ENCODE data around the gene KRTAP5-3. TPM values are rescaled to one million over a fixed set of nuclear protein-coding genes. Genes with fewer than 3 reads are reported as not detected.

KRTAP5-3 gene
- total RNA-seq, 1 experiment from 2014 or later, result not detected

DNA sequence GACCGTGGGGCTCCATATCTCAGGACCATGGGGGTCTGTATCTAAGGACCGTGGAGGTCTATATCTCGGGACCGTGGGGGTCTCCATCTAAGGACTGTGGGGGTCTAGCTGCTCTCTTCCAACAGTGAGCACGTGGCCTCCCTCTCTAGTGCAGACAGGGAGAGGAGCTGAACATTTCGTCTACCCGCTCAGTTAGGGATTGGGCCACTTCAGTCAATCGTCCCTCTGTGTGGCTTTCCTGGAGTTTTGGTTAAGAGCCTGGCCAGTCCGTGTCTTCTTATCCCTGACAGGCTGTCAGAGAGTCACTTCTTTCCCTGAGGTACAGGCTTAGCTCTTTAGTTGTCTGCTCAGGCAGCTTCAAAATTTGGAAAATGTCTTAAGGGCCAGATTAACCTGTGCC lies 26.3 kb downstream of the KRTAP5-3 start:
- peaks cover 50% of the 10 kb centered on the region for H3K27me3 Mint-ChIP-seq (ENCODE audit: low read depth)
- Histone ChIP-seq H2AK5ac (ENCODE audit: insufficient read length, low read length) (no peak overlapping the region), H3T11ph (ENCODE audit: low read length) (no peak overlapping the region), H3K9ac (ENCODE audit: extremely low read depth, insufficient read length, low read length) (no peak overlapping the region), H3K27me3 (ENCODE audit: insufficient read depth, low read length) (no peaks in the 10 kb centered on the region), H2BK5ac (ENCODE audit: insufficient read length, low read length) (no peak overlapping the region), H3K23me2 (ENCODE audit: insufficient read length, low read depth, low read length, poor library complexity, severe bottlenecking) (no peaks in the 10 kb centered on the region), H4K8ac (replicated peaks; ENCODE audit: insufficient read length, low read depth, low read length) (no peak overlapping the region), H3K27ac (ENCODE audit: insufficient read length, low read depth, low read length) (no peak overlapping the region), H3K56ac (ENCODE audit: insufficient read length, low read depth, low read length) (no peak overlapping the region), H4K20me1 (ENCODE audit: control insufficient read depth, insufficient read depth, insufficient read length) (no peaks in the 10 kb centered on the region), H4K5ac (ENCODE audit: insufficient read length, low read depth, low read length) (no peak overlapping the region), H2AFZ (ENCODE audit: low read length) (no peak overlapping the region), H3K23ac (ENCODE audit: insufficient read length, low read depth, low read length) (no peak overlapping the region), H3K79me1 (ENCODE audit: insufficient read depth, low read depth, low read length, poor library complexity, severe bottlenecking) (no peaks in the 10 kb centered on the region), H3K18ac (ENCODE audit: insufficient read length, low read depth, low read length) (no peak overlapping the region), H3K4me1 (ENCODE audit: insufficient read depth, low read length) (no peaks in the 10 kb centered on the region), H3K4ac (ENCODE audit: low read depth, low read length) (no peak overlapping the region), H3K79me2 (ENCODE audit: insufficient read depth, low read length) (no peaks in the 10 kb centered on the region), H2BK12ac (ENCODE audit: insufficient read length, low read depth, low read length) (no peak overlapping the region), H2BK15ac (ENCODE audit: low read depth, low read length) (peak overlapping the region; percentile 12; the same call in 1 of the 2 replicates), H4K91ac (ENCODE audit: insufficient read length, low read depth, low read length) (no peak overlapping the region), H2BK20ac (ENCODE audit: low read depth, low read length, poor library complexity, severe bottlenecking) (no peak overlapping the region), H3K4me2 (ENCODE audit: insufficient read depth, insufficient read length, low read length) (no peak overlapping the region), H3K9me3 (ENCODE audit: control insufficient read depth, low read depth, low read length) (no peaks in the 10 kb centered on the region), H2BK120ac (ENCODE audit: low read depth, low read length, poor library complexity, severe bottlenecking) (no peak overlapping the region), H3K14ac (ENCODE audit: insufficient read depth, low read length) (no peak overlapping the region; the same call in 1 of the 2 replicates)
- no peak overlapping the region for H3K27ac Mint-ChIP-seq
- peaks cover 9% of the 10 kb centered on the region in 2 experiments for H3K9me3 Mint-ChIP-seq
- WGBS (ENCODE audit: extremely low coverage, insufficient read length, low lambda C conversion rate), result no CpG with 5 or more reads among the region's 9 CpGs
- TF ChIP-seq, protein P1, sequence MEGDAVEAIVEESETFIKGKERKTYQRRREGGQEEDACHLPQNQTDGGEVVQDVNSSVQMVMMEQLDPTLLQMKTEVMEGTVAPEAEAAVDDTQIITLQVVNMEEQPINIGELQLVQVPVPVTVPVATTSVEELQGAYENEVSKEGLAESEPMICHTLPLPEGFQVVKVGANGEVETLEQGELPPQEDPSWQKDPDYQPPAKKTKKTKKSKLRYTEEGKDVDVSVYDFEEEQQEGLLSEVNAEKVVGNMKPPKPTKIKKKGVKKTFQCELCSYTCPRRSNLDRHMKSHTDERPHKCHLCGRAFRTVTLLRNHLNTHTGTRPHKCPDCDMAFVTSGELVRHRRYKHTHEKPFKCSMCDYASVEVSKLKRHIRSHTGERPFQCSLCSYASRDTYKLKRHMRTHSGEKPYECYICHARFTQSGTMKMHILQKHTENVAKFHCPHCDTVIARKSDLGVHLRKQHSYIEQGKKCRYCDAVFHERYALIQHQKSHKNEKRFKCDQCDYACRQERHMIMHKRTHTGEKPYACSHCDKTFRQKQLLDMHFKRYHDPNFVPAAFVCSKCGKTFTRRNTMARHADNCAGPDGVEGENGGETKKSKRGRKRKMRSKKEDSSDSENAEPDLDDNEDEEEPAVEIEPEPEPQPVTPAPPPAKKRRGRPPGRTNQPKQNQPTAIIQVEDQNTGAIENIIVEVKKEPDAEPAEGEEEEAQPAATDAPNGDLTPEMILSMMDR (conservative IDR thresholded peaks at IDR 0.05), result no peak
- DNase-seq, result no peak
- peaks cover 0 to 4% (median 0%) of the 10 kb centered on the region in 3 experiments; a peak in 3 of 7 replicates for H3K36me3 Mint-ChIP-seq (ENCODE audit: insufficient read depth in 1 of 3, low read depth in 3 of 3)
- peaks cover 0 to 3% of the 10 kb centered on the region in 2 experiments; a peak in 1 of 4 replicates for H3K4me1 Mint-ChIP-seq
- H3K4me3 Mint-ChIP-seq, result no peak overlapping the region
